Activated T-cell treated with anti-CD3 and anti-CD28 coated beads, Interleukin-2, amount 50 U/mL, for 1 hour (primary cell): ENCODE measurements around the gene TMEM109.

Experiments
- DNase-seq: peaks from one replicate; pipeline ENCODE4 v3.0.0-alpha.2; 2020

The TMEM109 gene

DNA sequence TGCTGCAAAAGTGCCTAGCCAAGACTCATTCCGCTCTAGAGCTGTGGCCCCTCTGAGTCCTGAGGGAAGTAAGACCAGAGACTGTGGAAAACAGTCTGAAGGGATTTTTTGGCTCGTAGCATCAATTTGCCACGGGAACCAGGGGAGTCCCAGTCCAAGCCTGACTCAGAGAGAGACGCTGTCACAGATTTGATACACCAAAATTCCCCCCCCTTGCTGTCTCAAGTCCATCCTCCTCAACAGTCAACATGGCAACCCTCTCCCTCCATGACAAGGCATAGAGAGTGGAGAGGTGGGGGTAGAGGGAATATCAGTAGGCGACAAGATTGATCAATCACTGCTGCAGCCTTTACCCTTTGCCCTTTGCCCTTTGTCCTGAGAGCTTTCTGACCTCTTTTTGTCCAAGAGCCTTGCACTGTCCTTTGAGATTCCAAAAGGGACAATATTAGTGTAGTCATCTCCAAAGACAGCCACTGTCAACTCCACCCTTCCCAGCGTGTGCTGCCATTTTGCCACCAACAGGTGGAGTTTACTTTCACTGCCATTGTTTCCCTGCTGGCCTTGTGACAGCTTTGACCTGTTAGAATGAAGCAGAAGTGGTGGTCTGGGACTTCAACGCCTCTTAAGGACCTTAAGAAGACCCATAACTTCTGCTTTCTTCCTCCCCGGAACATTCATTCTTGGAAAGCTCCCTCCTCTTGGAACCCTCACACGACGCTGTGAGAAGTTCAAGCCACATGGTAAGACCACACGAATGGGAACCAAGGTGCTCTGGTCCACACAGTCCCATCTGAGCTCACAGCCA lies 30.7 kb downstream of the TMEM109 start:
- peak; percentile 14 for DNase-seq

GRCh38 chr11:60945295-60945667 lies 31.3 kb downstream of the TMEM109 start:
- no peak for DNase-seq

DNA sequence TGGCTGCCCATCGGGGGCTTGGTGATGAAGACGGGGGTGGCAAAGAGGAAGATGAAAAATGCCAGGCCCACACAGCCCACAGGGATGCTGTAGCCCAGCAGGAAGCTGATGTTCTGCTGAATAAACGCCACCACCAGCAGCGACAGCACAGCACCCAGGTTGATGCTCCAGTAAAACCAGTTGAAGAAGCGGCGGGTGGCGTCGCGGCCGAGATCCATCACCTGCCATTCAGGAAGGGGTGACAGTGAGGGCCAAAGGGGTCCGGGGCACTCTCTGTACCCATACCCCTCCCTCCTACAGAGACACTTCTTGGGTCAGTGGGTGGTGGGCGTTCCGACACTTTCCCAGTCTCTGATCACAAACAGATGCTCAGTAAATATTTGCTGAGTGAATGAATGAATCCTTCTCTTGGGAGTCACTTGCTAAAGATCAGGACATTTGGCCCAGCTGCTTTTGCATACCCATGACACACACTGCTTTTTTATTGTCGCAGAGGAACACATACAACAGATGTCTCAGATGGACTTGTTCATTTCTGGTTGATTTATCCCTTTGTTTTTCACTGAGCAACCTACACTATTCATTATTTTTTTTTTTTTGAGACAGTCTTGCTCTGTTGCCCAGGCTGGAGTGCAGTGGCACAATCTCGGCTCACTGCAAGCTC lies 32.8 kb downstream of the TMEM109 start:
- DNase-seq, result no peak

- DNase-seq, result no peak
Measured at GRCh38 chr11:60947700-60948099, 33.7 kb downstream of the TMEM109 start.

- DNase-seq, result no peak
Measured at GRCh38 chr11:60948250-60948649, 34.3 kb downstream of the TMEM109 start.

- peak; percentile 15 for DNase-seq
Measured at GRCh38 chr11:60950024-60950423, 36.1 kb downstream of the TMEM109 start.

DNA sequence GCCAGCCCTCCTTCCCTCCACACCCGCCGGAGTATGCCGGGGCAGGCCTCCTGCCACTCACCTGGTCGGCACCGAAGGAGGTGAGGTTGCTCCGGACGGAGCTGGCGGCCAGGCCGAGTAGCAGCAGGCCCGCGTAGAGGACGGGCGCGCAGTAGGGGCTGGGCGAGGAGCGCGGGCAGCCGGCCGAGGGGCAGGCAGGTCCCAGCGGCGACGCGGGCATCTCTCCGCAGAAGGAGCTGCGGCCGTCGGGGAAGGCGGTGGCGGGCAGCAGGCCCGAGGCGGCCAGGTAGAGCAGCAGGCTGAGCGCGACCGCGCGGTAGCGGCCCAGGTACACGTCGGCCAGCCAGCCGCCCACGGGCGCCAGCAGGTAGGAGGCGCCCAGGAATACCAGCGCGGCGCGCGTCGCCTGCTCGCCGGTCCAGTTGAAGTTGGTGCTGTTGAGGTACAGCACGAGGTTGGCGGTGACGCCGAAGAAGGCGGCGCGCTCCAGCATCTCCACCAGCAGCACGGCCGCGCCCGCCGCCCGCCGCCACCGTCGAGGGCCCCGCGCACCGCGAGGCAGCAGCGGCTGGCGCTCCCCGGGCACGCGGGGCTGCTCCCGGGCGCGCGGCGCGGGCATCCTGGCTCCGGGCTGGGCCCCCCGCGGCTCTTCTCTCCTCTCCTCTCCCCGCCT lies 37.1 kb downstream of the TMEM109 start:
- peak; percentile 57 for DNase-seq

- DNase-seq, result no peak
Measured at GRCh38 chr11:60951606-60951903, 37.6 kb downstream of the TMEM109 start.

DNA sequence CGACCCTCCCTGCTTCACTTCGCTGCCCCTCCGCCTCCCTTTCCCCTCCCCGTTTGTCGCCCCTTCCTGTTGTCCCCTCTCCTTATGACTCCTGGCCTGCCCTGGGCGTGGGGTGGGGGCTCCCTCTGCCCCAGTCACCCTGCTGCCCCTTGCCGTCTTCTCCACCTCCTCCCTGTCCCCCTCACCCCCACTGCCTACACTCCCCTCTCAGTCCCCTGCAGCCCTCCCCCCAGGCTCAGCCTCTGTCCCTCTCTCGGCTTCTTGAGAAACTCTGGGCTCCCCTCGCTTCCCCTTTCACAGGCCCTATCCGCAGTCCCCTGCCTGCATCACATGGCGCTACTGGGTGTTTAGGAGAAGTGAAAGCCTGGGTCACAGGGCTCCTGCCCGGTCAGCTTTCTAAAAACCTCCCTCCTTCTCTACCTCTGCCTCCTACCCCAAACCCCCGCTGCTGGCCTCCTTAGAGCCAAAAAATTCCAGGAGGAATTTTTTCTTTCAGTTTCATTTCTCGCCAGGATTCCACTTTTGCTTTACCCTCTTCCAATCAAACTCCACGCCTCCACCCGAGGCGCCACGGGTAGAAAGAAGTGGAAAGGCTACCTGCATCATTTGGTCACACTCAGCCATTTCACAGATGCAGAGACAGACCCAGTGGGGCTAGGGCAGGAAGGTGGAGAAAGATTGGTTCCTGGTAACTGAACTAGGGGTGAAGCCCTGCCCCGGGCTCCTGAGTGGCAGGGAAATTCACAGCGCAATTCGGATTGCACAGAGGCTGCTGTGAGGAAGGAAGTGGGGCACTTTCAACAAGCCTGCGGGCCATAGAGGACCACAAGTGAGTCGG lies 38.2 kb downstream of the TMEM109 start, which contains the start of gene SLC15A3:
Gene SLC15A3, minus strand, starts transcription at position 273 of the 838 bp plus-strand sequence. CDS start 625 bp downstream, outside the sequence.
- peak; percentile 44 for DNase-seq

DNA sequence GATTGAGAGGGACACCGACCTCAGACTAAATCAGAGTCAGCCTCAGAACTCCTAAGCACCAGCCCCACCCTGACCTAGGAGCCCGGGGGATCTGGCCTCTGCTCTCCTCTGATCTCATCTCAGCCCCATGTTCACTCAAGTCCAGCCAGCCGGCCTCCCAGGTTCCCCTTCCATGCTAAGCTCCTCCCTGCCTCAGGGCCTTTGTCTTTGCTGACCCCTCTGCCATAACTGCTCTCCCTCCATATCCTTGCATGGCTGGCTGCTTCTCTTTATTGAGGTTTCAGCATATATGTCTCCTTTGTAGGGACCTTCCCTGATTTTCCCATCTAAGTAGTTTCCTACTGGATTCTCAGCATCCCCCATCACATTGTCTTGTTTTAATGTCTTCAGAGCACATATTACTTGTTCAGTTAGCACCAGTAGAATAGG lies 38.8 kb downstream of the TMEM109 start:
- no peak for DNase-seq

- no peak for DNase-seq
Measured at GRCh38 chr11:60953781-60954180, 39.8 kb downstream of the TMEM109 start.

- DNase-seq, result no peak
Measured at GRCh38 chr11:60954421-60954820, 40.5 kb downstream of the TMEM109 start.

- no peak for DNase-seq
Measured at GRCh38 chr11:60955571-60955970, 41.6 kb downstream of the TMEM109 start.

DNA sequence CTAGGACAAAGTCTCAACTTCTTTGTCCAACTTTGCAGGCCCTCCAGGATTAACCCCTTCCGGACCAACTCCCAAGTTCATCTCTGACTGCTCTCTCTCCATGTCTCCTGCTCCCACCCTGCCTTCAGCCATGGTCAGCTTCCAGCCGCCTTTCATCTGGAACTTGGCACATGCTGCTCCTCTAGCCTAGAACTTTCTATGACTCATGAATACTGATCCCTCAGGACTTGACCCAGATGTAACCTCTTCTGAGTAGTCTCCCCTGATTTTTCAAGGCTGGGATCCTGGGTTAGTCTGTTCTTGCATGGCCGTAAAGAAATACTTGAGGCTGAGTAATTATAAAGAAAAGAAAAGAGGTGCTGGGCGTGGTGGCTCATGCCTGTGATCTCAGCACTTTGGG lies 43.2 kb downstream of the TMEM109 start:
- DNase-seq, result no peak

DNA sequence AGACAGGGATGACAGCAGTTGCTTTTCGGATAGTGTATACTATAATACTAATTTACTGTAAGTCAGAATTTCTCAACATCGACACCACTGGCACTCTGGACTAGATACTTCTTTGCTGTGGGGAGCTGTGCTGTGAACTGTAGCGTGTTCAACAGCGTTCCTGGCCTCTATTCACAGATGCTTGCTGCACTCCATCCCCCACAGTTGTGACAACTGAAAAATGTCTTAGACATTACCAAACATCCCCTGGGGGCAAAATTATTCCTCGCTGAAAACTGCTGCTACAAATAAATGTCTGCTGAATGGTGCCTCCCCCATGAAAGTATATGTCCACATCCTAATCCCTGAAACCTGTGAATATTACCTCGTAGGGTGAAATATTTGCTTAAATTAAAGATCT lies 45.5 kb downstream of the TMEM109 start:
- no peak for DNase-seq

DNA sequence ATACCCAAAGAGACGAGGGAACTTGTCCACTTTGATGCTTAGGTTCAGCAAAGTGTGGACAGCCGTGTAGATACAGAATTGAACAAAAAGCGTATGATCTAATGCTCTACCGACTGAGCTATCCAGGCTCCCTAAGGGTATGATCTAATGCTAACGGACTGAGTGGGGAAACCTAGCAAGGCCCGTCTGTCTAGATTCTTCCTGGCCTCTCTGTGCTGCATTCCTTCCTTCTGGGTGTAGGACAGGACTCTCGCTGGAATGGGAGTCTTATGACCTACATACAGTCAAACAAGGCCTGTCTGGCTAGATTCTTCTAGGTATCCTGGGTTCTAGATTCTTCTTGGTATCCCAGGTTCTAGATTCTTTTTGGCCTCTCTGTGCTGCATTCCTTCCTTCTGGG lies 46.4 kb downstream of the TMEM109 start:
- no peak for DNase-seq

DNA sequence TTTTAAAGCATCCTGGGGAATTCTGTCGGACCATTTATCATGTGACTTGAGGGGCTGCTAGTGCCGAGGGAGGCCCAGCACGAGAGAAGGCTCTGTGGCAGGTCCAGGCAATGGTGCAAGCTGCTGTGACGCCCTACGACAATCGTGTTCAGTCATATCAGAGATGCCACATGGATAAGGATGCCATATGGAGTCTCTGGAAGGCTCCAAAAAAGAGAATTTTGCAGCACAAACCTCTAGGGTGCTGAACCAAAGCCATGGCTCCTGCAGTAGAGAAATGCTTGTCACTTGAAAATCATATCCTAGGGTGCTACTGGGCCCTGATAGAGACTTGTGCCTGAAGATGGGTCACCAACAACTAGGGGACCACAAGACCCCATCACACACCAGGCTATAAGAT lies 50.8 kb downstream of the TMEM109 start:
- no peak for DNase-seq

DNA sequence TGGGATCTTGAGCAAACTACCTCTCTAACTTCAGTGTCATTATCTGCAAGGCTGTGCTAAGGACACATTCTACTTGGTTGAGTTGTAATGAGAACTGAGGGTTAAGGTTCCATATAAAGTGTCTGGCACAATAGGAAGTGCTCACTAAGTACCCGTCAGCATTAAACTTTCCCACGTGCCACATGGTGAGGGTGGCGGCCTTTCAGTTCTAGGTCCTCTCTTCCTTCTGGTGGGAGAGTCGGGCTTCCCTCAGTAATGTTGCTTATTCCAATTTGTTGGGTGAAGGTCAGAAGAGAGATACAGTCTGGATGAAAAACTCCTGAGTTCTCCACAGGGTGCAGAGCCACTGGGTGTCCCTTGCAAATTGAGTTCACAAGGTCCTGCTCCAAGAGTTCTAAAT lies 52.9 kb downstream of the TMEM109 start:
- DNase-seq, result no peak

DNA sequence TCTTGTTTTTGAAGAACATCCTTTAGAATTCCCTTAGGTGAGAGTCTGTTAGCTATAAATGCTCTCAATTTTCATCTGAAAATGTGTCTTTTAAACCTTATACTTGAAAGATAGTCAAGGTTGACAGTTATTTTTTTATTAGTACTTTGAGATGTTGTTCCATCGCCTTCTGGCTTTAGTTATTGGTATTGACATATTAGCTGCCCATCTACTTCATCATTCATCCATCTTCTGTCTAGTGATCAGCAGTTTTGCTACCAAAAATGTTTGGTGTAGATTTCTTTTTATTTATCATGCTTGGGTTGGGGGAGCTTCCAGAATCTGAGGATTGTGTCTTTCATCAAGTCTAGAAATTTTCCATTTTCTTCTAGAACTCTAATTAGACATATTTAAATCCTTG lies 54.3 kb downstream of the TMEM109 start:
- DNase-seq, result no peak

DNA sequence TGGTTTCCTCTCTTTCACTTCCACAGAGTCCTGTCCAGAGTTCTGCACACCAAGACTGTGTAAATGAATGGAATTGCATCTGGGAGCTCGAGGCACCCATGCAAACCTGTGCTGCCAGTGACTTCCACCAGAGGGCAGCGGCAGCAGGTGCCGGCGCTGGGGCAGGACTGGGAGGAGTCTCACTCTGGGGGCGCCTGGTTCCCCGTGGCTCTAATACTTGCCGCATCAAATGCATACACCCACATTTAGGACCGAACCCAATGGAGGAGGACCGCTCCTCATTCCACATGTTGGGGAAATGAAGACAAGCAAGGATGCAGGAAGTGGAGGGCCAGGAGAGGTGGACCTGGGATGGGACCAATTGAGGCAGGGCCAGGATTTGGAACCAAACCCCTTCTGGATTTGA lies 56.4 kb downstream of the TMEM109 start:
- peak; percentile 88 for DNase-seq

DNA sequence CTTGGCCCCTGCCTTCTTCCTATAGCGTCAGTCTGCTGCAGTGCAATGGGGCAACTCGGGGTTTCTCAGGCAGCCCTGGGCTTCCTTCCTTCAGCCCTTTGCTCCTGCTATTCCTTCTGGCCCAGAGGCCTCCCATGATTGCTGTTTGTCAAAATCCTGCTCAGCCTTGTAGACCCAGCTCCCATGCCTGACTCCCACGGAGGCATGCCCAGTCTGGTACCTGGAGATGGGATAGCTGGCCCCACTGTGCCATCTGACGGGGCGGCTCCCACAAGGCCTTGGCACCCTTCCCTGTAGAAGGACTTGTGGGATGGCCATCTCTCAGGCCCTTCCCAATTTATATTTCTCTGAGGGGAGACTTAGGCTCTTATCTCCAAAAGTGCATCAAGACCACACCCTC lies 56.9 kb downstream of the TMEM109 start:
- DNase-seq, result peak; percentile 34

DNA sequence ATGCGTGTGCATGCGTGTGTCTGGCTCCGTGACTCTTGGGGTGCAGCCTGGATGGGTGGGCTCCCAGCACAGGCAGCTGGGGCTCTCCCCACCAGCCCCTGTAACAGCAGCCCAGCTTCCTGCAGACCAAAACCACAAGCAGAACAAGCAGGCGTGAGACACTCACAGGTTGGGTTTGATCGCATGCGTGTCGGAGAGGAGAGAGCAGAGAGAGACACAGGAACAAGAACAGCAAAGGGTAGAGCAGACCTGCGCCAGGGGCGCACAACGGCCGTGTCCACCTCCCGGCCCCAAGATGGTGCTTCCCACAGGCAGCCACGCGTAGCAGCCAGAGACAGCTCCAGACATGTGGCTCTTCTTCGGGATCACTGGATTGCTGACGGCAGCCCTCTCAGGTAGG lies 57.6 kb downstream of the TMEM109 start, which contains the start of gene CD6:
Gene CD6, plus strand, starts transcription at position 161 of the 400 bp plus-strand sequence. Its CDS starts 186 bp downstream, at position 347.
- peak; percentile 75 for DNase-seq
